GM19438 (cell line): ENCODE measurements around the gene LRRC10.

Experiments
- ATAC-seq: cut with Tn5 transposase; IDR thresholded peaks from one replicate; pipeline ENCODE4 v1.9.1; 2021; ENCODE audit warnings: low read depth; ENCODE audit not compliant: unreplicated experiment

The LRRC10 gene

GRCh38 chr12:69610729-69611128, at the start of gene LRRC10:
TSS of gene LRRC10 (minus strand) at chr12:69610907. CDS start at chr12:69610838, 69 bp downstream.
- no peak for ATAC-seq

GRCh38 chr12:69660164-69660863, 49.6 kb upstream of the LRRC10 start:
- ATAC-seq = no peak

DNA sequence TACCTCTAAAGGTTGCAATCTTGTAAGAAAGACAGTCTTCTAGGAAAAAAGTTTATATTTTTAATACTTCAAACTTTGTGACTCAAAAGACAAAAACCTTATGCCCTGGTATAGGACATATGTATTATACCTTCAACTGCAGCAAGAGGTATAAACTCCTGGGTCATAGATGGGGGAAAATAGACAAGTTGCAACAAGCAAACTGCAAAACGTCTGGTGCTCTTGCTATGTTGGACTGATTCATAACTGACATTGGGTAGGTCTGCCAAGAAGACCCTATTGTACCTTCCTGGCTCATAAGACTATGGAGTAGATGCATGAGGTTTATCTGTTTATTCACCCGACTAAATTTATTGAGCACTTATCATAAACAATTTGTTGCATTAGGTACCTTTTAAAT, 47.5 kb upstream of the LRRC10 start:
- ATAC-seq = no peak

DNA sequence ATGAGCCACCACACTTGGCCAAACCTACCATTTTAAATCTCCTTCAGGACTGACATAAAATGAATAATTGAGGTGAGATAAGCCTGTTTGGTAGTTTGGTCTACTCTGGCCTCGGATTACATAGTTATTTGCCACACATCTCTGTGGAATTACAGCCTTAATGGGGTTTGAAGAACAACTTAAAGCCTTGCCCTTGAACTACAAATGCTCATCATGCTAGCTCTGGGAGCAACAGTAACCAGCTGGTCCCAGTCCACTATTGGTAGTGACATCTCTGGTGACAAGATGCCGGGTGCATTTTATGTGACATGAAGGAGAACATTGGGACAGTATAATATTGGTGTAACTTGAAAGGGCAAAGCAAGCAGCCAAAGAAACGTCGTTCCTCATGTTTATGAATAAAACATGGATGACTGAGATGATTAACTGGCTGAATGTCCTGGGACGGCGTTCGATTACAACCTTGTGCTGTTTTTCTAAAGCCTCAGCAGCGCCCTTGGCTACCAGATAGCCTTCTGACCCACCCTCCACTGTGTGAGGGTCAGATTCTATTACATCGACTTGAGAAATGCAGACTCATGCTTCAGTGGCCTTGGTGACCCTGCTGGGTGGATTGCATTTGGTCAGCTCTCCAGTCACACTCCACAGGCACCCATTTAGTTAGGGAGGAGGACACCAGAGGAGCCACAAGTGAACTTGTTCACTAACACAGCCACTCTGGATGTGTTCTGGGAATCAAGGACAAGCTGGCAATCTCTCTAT, 46.9 kb upstream of the LRRC10 start:
- ATAC-seq = no peak

- no peak for ATAC-seq
These were observed 45.1 kb upstream of the LRRC10 start for GRCh38 chr12:69655616-69656340.

- ATAC-seq = no peak
These were observed 43.0 kb upstream of the LRRC10 start for GRCh38 chr12:69653703-69654102.

DNA sequence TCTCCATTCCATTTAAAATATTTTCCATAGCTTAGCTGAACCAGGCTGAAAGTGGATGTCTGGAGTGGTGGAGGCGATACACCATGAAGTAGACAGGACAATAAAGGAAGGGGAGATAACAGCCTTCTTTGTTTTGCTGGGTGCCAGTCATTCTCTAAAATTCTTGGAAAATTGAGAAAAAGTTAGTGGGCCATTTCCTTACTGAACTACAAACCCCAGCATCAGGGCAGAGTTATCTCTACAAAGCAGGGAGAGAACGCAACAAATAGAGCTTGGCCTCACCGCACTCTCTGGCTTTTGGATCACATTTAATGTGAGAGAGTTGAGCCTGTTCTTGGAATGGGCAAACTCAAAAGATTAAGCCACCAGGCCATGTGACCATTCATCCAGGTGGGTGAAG, 41.2 kb upstream of the LRRC10 start:
- no peak for ATAC-seq

DNA sequence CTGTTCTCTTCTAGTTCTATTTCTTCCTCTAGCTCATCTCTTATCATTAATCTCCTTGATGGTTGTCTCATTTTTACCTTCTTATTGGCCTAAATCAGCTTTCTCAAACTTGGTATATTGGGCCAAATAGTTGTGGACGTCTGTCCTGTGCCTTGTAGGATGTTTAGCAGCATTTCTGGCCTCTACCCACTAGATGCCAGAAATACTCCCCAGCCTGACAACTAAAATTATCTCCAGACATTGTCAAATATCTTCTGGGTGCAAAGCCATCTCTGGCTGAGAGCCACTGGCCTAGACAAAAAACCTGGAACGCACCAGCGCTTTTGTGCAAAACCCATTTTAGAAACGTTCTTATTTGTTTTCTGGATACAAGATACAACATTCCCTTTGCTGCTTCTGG, 38.8 kb upstream of the LRRC10 start:
- no peak for ATAC-seq

GRCh38 chr12:69648476-69648875, 37.8 kb upstream of the LRRC10 start:
- ATAC-seq = no peak

GRCh38 chr12:69647178-69647577, 36.5 kb upstream of the LRRC10 start:
- ATAC-seq = no peak

DNA sequence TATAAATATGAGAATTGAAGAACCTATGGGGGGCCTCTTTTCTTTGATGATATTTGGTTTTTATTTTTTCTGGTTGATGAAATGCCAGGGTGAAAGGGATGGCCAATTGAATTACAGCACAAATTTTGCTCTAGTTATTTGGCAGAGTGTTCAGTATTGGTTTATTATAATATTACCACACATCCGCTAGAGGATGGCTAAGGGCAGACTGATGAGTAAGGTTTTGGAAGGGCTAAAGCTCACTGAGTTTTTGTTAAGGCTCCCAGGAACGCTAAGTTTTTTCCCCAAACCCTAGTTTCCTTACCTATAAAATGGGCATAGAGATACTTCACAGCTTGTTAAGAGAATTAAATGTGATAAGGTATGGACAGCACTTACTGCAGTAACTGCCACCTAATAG, 34.3 kb upstream of the LRRC10 start:
- ATAC-seq = no peak

- ATAC-seq = no peak
These were observed 33.8 kb upstream of the LRRC10 start for GRCh38 chr12:69644511-69644910.

DNA sequence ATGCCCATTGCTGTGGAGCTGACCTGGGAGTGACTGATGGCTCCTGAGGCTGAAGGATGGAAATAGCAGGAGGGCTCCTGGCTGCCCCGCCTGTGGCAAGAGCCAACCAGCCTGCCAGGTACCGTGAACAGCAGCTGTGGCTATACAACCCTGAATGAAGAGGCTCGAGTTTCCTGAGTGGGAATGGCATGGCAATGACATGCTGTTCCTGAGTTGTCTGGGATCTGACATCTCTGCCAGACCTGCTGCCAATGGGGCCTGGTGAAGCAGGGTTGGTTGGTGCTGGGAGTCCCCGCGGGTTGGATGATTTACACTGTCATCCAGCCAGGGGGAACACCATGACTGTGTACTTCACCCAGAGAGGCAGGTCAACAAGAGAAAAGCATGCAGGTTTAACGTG, 31.8 kb upstream of the LRRC10 start:
- ATAC-seq = no peak

- ATAC-seq = no peak
These were observed 30.8 kb upstream of the LRRC10 start for GRCh38 chr12:69641546-69641945.

DNA sequence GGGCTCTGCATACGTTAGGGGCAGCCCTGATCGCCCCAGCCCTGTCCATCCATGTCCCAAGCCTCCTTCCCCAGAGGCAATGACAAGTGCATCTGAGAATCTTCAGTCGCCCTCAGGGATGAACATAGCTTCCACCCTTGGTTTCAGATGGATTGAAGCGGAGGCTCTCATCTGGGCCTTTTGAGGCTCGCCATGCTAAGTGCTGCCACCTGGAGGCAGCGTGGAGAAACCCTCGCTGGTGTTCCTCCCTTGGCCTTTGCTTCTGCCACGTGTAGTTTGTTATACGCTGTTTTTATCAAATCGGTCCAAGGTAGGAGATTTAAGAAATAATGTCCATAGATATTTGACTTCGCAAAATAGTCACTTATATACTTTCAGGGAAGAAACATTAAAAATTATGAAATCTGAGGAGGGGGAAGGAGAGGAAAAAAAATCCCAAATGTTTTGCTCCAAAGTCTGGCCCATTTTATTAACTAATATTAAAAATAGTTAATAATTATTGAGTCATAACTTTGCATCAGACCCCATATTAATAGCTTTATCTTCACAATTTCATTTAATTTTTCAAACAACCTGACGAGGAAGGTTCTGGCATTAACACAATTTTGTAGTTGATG, 28.8 kb upstream of the LRRC10 start:
- ATAC-seq = peak; percentile 87

DNA sequence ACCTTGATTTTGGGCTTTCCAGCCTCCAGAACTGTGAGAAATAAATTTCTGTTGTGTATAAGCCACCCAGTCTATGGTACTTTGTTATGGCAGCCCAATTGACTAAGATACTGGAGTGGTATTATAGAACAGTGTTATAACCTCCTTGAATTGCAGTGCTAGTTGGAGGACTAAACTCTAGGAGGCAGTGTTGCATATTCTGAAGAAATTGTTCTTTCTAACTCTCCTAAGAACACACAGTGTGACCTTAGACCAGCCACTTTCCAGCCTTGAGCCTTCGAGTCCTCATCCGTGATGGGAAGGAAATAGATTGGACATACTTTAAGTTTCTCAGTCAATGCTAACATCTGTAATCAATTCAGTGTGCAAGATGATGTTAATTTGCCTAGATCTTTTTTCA, 22.4 kb upstream of the LRRC10 start:
- ATAC-seq = no peak

DNA sequence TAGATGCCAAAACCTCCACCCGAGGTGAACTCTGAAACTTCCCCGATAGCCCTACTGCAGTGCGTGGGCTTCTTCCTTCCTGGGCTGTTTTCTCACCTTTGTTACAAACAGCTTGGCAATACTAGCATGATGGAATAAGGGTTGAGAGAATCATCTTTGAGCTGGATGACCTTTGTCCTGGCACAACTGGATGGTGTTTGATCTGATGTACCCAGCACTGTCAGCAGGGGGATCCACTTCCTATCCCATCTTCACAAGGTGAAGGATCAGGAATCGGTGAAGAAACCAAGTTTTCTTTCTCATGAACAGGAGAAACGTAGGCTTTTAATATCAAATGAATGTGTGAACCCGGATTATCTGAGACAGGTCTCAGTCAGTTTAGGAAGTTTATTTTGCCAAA, 19.5 kb upstream of the LRRC10 start:
- ATAC-seq = no peak

DNA sequence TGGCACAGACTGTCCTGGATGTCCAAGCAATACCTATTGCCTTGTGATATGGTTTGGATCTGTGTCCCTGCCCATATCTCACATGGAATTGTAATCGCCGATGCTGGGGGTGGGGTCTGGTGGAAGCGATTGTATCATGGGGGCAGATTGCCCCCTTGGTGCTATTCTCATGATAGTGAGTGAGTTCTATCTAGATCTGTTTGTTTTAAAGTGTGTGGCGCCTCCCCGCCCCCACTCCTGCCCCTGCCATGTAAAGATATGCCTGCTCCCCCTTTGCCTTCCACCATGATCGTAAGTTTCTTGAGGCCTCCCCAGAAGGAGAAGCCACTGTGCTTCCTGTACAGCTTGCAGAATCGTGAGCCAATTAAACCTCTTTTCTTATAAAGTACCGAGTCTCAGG, 16.8 kb upstream of the LRRC10 start:
- no peak for ATAC-seq

GRCh38 chr12:69623970-69624369, 13.3 kb upstream of the LRRC10 start:
- no peak for ATAC-seq

DNA sequence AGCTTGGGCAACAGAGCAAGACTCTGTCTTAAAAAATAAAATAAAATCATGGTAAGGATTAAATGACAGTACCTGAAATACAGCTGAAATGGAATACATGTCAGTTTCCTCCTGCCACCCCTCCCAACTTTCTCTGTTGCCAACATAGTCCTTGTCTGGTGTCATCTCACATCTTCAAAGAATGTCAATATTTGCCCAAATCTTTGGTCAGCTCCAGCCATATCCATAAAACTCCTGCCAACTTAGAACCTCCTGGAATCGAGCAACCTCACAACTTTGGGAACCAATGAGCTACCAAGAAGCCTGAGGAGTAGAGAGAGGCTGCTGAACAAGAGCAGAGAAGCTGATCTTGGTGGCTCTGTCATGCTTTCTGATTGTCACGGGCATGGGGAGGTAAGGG, 10.8 kb upstream of the LRRC10 start:
- ATAC-seq = no peak

DNA sequence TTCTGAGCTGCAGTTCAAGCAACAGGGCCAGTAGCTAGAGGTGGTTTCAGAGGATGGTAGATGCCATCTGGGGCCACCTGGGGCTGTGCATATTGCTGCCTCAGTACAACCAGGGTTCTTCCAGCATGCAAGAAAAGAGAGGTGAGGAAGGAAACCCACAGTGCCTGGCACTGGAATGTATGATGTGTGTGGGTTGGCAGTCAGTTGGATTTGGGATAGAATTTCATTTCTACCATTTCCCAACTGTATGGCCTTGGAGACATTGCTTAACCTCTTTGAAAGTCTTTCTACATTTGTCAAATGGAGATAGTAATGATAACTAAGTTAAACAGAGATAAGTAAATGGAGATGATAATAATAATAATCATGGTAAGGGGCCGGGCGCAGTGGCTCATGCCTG, 10.2 kb upstream of the LRRC10 start:
- ATAC-seq = no peak
